ENCODE measurements around the gene NT5C1B.

The NT5C1B gene

DNA sequence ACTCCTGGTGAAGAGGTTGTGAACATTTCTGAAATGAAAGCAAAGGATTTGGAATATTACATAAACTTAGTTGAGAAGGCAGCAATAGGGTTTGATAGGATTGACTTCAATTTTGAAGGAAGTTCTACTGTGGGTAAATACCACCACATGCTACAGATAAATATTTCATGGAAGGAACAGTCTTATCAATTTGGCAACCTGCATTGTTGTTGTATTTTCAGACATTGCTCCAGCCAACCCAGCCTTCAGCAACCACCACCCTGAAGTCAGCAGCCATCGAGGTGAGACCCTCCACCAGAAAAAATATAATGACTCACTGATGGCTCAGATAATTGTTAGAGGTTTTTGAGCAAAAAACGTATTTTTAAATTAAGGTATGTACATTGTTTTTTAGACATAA, 38.9 kb downstream of the NT5C1B start:
- DNase-seq, result no peak

DNA sequence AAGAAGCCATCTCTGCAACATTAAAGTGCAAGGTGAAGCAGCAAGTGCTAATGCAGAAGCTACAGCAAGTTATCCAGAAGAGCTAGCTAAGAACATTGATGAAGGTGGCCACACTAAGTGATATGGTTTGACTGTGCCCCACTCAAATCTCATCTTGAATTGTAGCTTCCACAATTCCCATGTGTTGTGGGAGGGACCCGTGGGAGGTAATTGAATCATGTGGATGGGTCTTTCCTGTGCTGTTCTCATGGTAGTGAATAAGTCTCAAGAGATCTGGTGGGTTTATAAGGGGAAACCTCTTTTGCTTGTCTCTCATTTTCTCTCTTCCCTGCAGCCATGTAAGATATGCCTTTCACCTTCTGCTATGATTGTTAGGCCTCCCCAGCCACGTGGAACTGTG, 40.3 kb downstream of the NT5C1B start:
- DNase-seq, result no peak

DNA sequence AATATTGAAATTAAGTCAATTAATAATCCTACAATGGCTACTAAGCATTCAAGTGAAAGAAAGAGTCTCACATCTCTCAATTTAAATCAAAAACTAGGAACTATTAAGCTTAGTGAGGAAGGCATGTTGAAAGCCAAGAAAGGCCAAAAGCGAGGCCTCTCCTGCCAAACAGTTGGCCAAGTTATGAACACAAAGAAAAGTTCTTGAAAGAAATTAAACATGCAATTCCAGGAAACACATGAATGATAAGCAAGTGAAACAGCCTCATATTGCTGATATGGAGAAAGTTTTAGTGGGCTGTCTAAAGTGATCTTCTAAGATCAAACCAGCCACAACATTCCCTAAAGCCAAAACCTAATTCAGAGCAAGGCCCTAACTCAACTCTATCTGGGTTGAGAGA, 40.7 kb downstream of the NT5C1B start:
- no peak for DNase-seq

DNA sequence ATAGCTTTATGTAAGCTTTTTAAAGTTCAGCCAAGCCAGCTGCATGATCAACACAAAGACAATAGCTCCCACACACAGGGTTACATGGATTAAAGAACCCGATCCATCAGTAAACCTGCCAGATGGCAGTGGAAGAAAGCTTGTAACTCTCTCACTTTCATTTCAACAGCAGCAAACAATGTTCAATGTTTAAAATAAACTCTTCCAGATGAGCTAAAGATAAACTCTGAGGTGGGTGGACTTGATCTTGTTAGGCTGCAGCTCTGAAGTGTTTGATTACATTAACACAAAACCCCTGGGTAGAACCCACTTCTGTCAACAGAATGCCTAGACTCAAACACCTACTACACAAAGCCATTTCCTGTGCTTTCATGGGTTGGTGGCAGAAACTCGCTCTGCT, 42.8 kb downstream of the NT5C1B start:
- DNase-seq, result no peak

DNA sequence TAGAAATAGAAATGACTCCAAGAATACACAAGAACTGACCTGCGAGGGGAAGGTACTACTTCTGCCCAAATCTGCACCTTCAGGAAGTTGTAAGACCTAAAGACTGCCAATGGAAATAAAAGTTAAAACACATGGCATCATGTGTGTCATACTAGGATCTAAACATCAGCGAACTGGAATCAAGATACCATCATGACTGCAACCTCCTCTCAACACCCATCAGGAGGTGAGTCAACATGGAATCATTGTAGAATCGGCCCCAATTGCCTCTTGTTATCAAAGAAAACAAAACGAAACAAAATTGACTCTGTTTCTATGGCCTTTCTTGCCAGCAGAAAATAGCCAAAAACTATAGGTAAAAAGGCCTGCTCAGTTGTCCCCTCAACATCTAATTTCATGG, 44.0 kb downstream of the NT5C1B start:
- DNase-seq, result no peak

DNA sequence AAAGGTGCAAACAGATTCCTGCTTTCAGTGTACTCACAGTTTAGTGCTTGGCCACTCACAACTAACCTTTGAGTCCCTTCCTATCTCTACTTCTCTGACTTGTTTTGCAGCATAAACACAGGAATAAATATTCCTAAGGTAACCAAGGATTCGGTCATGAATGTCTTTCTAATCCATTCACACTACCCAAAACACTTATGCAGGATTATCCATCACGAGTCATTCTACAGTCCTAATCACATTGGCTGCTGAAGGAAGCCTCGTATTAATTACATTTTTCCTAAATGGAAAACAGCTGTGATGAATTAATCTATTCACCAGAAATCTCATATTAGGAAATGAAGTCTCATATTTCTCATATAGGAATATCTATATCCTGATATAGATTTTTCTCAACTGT, 45.2 kb downstream of the NT5C1B start:
- DNase-seq, result no peak

DNA sequence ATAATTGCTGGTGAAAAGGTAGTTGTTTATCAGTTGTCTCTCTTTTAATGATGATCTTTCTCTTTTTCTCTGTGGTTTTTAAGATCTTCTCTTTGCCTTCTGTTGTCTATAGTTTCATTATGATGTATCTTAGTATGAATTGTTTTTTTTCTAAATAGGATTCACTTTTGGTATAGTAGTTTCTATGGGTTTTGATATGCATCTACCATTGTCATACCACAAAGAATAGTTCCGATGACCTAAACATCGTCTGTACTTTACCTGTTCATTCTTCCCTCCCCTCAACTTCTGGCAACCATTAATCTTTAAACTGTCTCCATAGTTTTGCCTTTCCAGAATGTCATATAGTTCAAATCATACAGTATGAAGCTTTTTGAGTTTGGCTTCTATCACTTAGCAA, 48.5 kb downstream of the NT5C1B start:
- no peak for DNase-seq

DNA sequence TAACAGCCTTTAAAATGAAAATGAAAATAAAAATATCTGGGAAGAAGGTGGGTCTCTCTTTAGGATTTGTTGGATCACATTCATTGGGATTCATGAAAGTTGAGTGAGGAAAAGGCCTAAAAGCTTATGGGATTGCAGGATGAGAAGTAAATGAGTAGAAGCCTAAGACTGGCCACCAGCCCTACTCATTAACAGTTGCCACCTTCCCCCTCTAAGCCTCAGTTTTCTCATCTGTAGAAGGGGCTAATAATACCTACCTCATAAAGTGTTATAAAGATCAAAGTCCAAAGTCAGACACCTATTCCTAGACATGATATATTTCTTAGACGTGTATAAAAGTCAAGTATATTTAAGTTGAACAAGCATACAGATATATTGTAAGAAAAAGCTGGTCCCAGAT, 52.7 kb downstream of the NT5C1B start:
- DNase-seq, result no peak

DNA sequence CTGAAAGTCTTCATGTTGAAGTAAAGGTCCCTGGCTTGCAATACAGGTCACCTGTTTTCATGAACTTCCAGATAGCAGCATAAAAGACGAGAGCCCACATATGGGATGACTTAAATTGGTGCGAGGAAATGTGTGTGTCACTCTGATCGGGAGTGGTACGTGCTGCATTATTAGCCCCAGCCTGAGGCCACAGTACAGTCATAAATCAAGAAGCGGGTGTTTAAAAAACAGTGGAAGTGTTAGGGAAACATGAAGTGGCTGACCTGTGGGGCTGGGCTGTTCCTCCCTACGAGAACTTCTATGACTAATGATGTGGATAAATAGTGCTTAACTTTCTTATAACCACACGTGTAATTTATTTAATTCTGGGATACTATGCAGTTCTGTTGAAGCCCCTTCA, 53.3 kb downstream of the NT5C1B start:
- no peak for DNase-seq

DNA sequence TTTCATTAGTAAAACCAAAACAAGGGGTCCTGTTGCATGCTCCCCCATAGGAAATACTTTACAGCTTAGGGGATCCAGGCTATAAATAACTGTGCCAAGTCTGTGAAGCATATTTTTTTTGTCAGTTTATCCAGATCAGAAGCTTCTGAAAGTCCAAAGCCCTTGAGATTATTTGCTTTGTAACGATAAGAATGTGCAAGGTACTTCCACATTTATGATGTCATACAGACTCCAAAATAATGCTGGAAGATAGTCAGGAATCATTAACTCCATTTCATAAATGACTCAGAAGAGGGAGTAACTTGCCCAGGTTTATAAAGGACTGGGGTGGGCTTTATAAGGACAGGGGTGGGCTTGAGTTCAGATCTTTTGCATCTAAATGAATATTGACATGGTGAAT, 58.2 kb downstream of the NT5C1B start:
- DNase-seq, result no peak

DNA sequence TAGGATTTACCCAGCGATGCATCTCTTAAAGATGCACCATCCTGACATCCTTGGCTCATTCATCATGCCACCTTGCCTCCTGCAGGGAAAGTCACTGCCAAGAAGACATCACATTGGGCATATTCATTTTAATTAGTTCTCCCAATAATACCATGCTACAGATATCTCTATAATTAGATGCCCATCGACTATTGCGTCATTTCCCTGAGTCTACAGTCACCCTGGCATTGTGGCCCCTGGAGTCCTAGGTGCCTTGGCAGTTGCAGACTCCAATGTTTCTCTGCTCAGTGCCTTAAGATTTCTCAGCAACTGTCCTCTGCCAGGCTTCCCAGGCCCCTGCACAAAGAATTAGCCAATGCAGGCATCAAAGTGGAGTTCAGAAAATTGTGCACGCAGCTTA, 61.5 kb downstream of the NT5C1B start:
- no peak for DNase-seq

DNA sequence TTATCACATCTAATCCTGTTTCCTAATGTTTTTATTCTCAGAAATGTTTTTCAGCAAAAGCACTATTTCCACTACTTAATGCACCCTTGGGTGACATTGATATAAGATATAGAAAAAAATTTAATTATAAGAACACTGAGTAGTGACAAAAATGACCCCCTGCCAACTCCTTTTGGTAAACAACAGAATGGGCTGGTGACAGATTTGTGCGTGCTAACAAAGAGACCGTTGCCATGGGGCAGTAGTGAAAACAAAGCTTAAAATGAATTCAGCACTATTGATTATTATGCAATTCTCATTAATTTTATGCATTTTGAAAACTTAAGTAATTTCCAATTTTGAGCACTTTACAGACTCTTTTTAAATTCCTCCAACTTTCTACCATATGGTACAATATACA, 62.0 kb downstream of the NT5C1B start:
- no peak for DNase-seq

DNA sequence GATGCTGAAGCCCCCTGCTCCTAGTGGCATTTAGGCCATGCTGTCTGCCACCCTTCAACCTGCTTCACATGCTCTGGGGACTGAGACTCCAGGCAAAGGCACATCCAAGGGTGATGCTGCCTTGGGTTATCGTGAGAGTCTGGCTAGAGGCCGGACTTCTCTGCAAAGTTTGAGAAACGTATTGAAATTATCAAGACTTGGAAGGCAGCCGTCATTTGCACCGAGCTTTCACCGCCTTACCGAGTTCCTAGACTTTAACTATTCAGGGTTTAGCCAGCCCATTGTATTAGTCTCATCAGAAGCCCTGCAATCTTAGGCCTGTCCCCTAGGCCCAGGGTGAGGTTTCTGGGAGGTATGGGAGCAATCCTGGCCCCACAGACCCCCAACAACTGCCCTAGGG, 62.9 kb downstream of the NT5C1B start:
- DNase-seq, result no peak

DNA sequence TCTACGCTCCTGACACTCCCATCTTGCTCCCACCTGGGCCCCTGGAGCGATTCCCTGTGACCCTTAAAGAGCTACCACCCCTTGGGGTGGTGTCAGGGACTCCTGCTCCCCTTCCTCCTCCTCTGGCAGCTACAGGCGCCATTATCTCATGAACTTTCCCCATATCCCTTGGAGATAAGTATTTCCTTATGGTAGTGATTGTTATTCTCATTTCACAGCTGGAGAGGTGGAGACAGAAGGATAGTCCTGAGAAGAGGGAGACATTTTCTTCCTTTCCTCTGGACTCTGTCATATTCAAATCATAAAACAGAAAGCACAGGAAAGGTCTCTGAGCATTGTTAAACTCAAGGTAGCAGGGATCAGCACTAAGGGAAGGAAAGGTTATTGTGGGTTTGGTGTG, 63.5 kb downstream of the NT5C1B start:
- DNase-seq, result no peak

DNA sequence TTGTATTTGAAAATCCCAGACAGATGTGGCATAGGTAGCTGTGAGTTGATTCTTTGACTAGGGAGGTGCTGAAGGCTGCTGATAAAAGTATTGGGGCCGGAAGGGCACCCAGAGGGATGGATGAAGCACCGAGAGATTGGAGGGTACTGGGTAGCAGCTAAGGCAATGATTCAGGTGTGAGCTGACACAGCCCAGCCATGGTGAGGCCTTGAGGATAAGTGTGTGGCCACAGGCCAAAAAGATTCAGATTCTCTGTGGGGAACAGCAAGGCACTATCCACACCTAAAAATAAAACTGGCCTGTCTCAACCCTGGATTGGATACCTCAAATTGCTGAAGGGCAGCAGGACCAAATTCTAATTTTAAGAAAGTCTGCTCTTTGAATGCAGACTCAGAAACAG, 64.1 kb downstream of the NT5C1B start:
- DNase-seq, result no peak

DNA sequence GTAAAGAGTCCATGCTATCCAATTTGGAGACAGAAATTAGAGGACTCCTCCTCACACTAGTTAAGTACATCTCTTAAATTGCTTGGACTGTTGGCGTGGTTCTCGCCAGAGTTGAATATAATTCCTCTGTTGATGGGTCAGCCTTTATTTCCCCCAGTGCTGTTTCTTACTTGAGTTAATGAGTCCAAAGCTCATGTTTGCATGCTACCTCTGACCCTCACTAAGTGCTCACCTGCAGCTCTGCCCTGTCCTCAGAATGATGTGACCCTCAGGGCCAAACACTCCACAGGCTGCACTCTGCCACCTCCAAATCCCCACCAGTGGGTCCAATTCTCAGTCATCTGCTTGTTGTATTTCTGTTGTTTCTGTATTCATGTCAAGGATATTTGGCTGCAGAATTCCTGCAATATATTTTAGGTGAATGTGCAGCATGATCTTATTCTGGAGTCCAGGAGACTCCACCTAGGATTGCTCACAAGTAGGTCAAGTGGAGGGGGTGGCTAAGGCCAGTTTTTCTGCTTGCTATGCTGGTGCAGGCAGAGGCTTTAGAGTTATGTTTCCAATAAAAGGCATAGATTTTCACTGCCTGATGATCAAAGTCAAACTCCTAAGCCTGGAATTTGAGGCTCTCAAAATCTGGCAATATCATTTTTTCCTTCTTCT, 66.8 kb downstream of the NT5C1B start:
- no peak for DNase-seq

DNA sequence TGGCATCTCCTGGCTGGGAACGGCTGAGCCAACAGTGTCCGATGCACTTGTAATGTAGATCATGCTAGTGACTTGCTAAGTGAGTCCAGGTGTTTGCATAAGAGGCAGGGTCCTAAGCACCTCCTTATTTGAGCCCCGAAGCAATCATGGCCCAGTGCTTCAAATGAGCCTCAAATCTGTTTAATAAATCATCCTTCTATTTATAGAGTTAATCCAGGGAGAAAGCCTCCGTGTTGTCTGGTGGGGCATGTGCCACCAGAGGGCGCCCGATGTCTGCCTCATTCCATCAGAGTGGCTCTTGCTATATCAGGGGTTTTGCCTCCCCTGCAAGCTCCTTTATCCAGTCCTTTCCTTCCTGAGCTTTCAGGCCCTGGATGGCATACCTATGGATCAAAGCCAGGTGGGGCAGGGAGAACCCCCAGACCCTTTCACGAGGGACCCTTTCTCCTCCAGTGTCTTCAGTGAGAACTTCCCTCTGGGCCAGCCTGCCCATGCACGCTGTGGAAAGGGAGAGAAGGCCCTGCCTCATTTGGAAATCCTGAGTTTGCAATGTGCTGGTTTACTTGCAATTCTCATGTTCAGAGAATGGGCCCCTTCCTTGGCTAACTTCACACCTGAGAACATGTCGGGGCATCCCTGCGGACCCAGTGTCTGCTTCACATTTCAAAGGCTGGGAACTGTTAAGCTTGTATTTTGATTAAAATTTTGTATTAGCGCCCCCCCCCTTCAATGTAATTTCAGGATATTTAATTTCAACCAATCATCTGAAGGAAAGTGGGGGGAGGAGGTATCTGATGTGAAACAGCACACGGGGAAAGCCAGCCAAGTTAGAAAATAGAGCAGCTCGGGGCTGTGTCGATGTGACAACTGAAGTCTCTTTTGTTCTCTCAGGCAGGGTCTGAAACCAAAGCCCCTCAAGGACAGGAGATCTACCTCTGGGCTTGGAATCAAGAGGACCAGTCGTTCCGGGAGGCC, 68.6 kb downstream of the NT5C1B start:
- peak; percentile 48 for DNase-seq

DNA sequence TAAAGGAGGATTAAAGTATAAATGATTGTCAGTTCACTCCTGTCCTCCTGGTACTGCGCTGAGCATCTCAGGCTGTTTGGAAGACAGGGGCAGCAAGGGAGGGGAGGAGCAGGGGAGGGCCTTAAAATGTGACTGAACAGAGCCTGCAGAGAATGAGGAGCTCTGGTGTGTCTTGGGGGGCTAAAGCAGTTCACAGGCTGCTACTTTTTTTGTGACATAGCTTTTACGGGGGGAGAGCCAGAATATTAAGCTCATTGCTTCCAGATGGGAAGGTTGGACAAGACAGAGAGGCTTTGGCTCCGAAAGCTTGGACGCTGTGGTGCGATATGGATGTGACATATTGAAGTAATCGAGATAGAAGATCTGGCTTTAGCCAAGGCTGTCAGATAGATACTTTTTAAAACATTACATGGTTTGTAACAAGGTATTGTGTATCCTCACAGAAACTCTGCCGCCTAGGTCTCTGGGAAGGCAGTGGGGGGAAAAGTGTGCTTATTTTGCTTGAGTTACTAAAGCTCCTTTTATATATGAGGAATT, 69.4 kb downstream of the NT5C1B start:
- DNase-seq, result no peak

DNA sequence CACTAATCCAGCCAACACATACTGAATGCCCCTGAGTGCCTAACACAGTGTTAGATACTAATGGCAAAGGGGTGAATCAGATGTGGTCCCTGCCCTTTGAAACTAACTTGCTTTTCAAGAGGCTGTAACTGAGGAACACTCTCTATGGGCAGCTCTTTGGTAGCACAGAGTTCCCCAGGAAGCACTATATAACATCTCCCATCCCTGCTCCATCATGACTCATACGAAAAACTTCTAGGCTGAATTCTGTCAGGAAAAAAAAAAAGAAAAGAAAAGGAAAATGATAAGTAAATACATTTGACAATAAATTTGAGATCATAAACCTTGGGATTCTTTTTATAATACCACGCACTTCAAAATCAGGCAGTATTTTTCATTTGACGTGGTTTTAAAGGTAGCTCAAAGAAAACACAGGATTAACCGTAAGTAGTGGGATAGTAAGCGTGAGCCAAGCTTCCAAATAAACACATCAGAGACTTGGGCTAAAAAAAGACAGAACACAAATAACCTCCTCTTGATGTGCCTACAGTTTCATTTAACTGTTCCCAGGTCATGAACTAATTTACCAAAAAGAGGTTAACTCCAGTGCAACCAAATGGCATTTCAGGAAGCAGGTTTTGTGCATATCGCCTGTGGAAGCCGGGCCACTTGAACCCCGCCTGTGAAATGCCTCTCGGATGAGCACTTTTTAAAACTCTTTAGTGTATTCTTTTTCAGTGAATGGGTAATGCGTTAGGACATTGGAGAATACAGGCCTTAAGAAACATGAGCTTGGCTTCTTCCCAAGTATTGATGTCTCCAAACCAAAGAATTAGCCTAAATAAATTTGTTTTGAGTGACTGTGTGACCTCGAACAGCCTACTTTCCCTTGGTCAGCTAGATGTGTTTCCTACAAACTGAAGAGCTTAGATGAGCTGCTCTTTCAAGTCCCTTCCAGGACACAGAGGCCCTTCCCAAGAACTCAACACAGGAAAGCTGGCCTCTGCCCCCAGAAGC, 71.0 kb downstream of the NT5C1B start:
- DNase-seq, result peak; percentile 53

DNA sequence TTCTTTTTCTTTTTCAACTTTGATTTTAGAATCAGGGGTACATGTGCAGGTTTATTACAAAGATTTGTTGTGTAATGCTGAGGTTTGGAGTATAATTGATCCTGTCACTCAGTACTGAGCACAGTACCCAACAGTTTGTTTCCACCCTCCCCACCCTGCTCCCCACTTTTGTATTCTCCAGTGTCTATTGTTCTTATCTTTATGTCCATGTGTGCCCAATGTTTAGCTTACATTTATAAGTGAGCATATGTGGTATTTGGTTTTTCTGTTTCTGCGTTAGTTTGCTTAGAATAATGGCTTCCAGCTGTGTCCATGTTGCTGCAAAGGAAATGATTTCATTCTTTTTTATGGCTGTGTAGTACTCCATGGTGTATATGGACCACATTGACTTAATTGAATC, 72.0 kb downstream of the NT5C1B start:
- DNase-seq, result no peak

DNA sequence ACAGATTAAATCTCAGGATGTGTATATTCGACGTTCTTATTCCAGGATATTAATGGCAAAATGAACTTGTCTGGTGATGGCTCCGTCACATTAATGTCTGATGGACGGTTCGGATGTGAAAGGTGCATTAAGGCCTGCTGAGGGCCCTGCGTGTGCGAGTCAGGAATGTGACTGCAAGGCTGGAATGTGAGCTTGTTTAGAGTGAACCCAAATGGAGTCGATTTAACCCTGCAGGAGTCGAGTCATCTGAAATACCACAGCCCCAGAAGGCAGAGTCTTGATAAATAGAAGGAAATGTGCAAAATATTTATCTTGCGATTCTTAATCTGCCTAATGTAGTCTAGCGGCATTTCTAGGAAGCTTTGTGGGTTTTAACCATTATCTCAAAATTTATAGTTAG, 73.3 kb downstream of the NT5C1B start:
- DNase-seq, result no peak

DNA sequence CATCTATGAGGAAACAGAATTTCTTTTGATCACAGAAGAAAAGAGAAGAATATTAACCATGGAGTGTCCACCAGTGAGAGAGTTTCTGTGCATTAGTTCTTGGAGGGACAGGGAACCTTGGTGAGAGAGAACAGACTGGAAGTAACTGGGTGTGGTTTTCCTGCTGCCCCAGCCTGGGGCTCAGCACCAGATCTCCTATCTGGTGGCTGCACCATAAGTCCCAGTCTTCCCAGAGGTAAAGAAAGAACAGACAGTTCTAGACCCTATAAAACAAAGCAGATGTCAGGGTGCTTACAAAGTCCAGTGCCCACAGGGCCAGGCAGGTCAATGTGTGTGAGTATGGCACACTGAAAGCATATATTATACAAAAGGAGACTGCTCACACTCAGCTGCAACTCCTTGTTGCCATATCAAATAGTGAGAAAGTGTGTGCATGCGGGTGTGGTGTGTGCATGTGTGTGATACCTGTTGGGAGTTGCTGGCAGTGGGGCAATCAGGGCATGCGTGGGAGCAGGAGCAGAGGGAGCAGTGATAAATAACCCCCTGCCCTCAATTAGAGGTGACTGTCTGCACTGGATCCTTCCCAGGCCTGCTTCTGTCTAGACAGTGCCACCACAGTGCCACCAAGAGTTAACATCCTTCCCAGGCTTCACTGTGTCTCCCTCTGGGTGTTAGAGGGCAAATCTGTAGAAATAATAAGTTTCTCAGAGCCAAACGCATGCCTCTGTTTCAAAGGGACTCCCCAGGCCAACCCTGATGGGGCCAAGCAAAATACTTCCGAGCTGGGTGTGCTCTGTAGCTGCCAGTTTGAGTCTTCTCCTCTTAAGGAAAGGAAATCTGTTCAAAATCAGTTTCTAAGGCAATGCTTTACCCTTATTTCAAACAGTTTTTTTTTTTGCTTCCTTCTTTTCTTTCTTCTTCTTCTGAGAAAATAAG, 74.6 kb downstream of the NT5C1B start:
- DNase-seq, result no peak
